Astrocyte (in vitro differentiated cells and primary cell): Measurements from ENCODE around the gene PCBP2.

Source experiments
- CTCF ChIP-seq: IDR thresholded peaks from 2 replicates; pipeline ENCODE4 v1.5.1; 2011; ENCODE audit warnings: low read depth, mild to moderate bottlenecking, inconsistent platforms, low read length, moderate library complexity; ENCODE audit not compliant: insufficient read depth
- EZH2 ChIP-seq: IDR thresholded peaks from 2 replicates; pipeline ENCODE4 v1.6.1; 2012; ENCODE audit warnings: mild to moderate bottlenecking, low read length, inconsistent platforms; ENCODE audit not compliant: insufficient read depth

- TF ChIP-seq CTCF = no peak
- TF ChIP-seq EZH2 = no peak
Measured at GRCh38 chr12:53493610-53494391, 41.9 kb downstream of the PCBP2 start.
